ENCODE data around the gene NAALADL2. TPM values are rescaled to one million over a fixed set of nuclear protein-coding genes. Genes with fewer than 3 reads are reported as not detected.
"Not testable (repeated sequence)": the region's sequence is repeated elsewhere in the genome, so short reads cannot be mapped to it uniquely, and the experiment has no call there.

The NAALADL2 gene
- total RNA-seq, 1 donor from 2014 or later, result not detected

DNA sequence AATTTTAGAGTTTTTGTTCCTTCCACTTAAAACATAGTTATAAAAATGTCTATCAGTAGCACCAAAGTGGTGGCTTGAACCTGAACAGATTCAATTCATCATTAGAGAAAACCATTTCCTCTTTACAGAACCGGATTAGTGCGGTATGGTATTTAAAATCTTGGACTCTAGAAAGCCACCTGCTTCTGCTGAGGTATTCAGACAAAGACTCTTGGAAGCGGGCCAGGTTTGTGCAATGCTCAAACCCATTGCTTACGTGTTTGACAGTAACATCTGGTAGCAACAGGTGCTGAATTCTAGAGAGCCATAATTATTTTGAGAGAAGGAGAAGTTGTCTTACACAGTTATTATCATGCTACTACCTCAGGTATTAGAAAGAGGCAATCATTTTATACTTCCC, 290.5 kb downstream of the NAALADL2 start:
- Mint-ChIP-seq H3K36me3 (ENCODE audit: low read depth) (no peaks in the 10 kb centered on the region), H3K4me3 (no peak overlapping the region), H3K27me3 (ENCODE audit: insufficient read depth) (no peaks in the 10 kb centered on the region), H3K4me1 (ENCODE audit: low read depth) (no peaks in the 10 kb centered on the region), H3K9me3 (peaks cover 4% of the 10 kb centered on the region), H3K27ac (no peak overlapping the region)
- DNase-seq (ENCODE audit: low spot score), result no peak
- intact Hi-C loops (cut with micrococcal nuclease), result no loop called here

DNA sequence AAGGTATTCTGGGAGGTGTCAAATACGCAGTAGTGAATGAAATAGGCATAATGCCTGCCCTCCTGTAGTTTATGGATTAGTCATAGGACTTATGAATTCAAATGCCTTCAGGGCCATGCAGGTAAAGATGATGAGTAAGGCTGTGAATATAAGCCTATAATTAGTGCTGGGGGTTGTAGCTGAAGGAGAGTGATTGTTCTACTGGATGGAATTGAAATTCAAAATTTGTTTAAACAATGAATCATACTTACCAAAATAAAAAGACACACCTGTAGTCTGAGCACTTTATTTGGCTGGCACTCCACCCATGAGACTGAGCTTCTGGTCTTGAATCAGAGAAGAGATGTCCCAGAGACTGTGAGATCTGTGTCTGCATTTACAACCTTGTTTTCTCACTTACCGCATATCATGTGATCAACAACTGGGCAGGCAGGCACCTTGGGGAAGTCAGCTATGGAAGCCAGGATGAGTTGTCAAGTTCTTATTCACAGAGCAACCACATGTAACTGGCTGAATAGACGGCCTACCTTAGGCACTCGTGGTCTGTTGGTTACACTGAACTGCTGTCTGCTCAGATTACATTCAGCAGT, 291.8 kb downstream of the NAALADL2 start:
- H3K27me3 Mint-ChIP-seq (ENCODE audit: insufficient read depth), result no peaks in the 10 kb centered on the region
- H3K4me1 Mint-ChIP-seq (ENCODE audit: low read depth), result no peaks in the 10 kb centered on the region
- no peak for DNase-seq (ENCODE audit: low spot score)
- H3K36me3 Mint-ChIP-seq (ENCODE audit: low read depth), result no peaks in the 10 kb centered on the region
- no peak overlapping the region for H3K4me3 Mint-ChIP-seq
- peaks cover 4% of the 10 kb centered on the region for H3K9me3 Mint-ChIP-seq
- H3K27ac Mint-ChIP-seq, result no peak overlapping the region
- intact Hi-C loops (cut with micrococcal nuclease), result no loop called here

DNA sequence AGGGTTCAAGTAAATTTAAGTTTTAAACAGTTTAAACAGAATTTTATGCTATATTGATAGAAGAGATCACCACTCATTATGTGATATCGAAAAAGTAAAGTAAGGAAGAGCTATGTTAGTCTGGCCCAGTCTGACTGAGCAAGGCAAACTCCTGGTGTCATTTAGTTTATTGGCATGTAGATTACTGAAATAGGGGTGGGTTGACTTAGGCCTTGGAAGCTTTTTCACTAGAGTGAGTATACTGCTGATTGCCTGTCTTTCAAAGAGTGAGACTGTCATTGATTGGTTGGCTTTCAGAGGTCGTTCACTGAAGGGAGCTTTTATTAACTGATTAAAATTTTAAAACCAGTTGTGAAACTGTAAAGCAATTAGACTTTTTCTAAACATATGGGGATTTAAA, 294.5 kb downstream of the NAALADL2 start:
- H3K27me3 Mint-ChIP-seq (ENCODE audit: insufficient read depth), result no peaks in the 10 kb centered on the region
- no peaks in the 10 kb centered on the region for H3K9me3 Mint-ChIP-seq
- no peak overlapping the region for H3K4me3 Mint-ChIP-seq
- intact Hi-C loops (cut with micrococcal nuclease), result no loop called here
- H3K4me1 Mint-ChIP-seq (ENCODE audit: low read depth), result no peaks in the 10 kb centered on the region
- no peak overlapping the region for H3K27ac Mint-ChIP-seq
- no peak for DNase-seq (ENCODE audit: low spot score)
- no peaks in the 10 kb centered on the region for H3K36me3 Mint-ChIP-seq (ENCODE audit: low read depth)

DNA sequence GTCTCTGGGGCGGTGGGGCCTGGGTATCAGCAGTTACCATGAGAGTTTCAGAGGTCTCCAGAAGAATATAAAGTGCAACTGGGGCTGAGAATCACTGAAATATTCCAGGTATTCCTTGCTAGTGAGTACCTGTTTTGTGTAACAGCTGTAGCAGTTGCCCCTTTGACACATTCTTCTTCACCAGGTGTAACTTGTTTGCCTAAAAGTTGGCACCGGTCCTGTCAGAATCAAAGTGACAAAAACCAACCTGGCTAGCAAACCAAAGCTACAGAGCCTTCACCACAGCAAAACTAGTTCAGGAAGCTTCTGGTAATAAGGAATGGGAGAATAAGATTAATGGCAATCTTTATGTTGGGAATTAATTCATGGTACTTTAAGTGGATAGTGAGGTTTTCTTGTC, 296.0 kb downstream of the NAALADL2 start:
- Mint-ChIP-seq H3K36me3 (ENCODE audit: low read depth) (no peaks in the 10 kb centered on the region), H3K9me3 (no peaks in the 10 kb centered on the region), H3K4me3 (no peak overlapping the region), H3K4me1 (ENCODE audit: low read depth) (no peaks in the 10 kb centered on the region), H3K27me3 (ENCODE audit: insufficient read depth) (no peaks in the 10 kb centered on the region), H3K27ac (no peak overlapping the region)
- DNase-seq (ENCODE audit: low spot score), result no peak
- intact Hi-C loops (cut with micrococcal nuclease), result no loop called here

DNA sequence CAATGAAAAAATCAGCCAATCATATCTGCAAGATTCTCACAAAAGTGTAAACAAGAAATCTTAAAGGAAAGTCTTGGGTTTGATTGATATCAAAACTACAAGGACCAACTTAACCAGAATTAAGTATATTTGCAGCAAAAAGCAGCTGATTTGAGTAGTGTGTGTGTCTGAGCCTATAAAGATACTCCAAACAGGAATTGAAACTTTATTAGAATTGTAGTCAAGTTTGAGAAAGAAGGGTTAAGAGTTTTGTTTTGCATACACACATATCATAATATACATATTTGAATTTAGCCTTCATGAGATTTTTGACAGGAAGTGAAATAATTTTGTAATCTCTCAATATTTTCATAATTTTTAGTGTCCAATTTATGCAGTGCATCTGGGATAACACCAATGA, 300.1 kb downstream of the NAALADL2 start:
- no peak overlapping the region for H3K4me3 Mint-ChIP-seq
- intact Hi-C loops (cut with micrococcal nuclease), result no loop called here
- DNase-seq (ENCODE audit: low spot score), result no peak
- no peaks in the 10 kb centered on the region for H3K9me3 Mint-ChIP-seq
- H3K36me3 Mint-ChIP-seq (ENCODE audit: low read depth), result no peaks in the 10 kb centered on the region
- no peak overlapping the region for H3K27ac Mint-ChIP-seq
- no peaks in the 10 kb centered on the region for H3K4me1 Mint-ChIP-seq (ENCODE audit: low read depth)
- no peaks in the 10 kb centered on the region for H3K27me3 Mint-ChIP-seq (ENCODE audit: insufficient read depth)

DNA sequence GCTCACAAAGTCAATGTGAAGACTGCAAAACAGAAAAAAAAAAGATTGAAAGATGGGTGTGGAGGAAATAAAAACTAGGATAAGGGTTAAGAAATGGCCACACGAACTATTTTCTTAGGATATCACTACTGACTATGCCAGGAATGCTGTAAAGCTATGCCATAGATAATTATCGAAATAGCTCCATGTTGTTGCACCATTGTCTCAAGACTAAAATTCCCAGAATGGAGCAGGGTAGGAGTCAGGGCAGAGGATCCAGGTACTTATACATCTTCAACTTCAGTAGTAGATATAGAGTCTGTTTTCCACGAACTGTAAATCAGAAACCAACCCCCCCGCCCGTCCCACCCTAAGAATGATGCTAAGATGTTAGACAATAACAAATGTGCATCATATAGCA, 302.2 kb downstream of the NAALADL2 start:
- Mint-ChIP-seq H3K27ac (no peak overlapping the region), H3K27me3 (ENCODE audit: insufficient read depth) (no peaks in the 10 kb centered on the region), H3K36me3 (ENCODE audit: low read depth) (no peaks in the 10 kb centered on the region), H3K4me1 (ENCODE audit: low read depth) (no peaks in the 10 kb centered on the region), H3K4me3 (no peak overlapping the region), H3K9me3 (no peaks in the 10 kb centered on the region)
- DNase-seq (ENCODE audit: low spot score), result no peak
- intact Hi-C loops (cut with micrococcal nuclease), result no loop called here

DNA sequence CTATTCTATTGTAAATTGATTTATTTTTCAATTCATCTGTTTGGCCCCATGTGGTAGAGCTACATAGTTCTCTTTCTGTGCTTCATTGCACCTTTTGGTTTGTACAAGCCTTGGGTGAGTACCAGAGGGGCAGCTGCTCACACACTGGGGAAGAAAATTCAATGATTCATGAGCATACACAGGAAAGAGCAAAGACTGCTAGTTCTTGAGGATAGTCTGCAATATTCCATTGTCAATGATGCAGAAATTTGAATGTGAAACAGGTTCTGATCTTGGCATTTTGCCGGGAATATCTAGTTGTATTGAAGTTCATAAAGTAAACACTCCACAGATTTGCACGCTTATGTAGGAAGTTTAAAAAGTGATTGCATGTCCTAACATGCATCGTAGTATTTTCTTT, 304.6 kb downstream of the NAALADL2 start:
- DNase-seq (ENCODE audit: low spot score), result no peak
- intact Hi-C loops (cut with micrococcal nuclease), result no loop called here
- Mint-ChIP-seq H3K4me1 (ENCODE audit: low read depth) (no peaks in the 10 kb centered on the region), H3K27me3 (ENCODE audit: insufficient read depth) (no peaks in the 10 kb centered on the region), H3K36me3 (ENCODE audit: low read depth) (no peaks in the 10 kb centered on the region), H3K27ac (no peak overlapping the region), H3K4me3 (no peak overlapping the region), H3K9me3 (no peaks in the 10 kb centered on the region)

DNA sequence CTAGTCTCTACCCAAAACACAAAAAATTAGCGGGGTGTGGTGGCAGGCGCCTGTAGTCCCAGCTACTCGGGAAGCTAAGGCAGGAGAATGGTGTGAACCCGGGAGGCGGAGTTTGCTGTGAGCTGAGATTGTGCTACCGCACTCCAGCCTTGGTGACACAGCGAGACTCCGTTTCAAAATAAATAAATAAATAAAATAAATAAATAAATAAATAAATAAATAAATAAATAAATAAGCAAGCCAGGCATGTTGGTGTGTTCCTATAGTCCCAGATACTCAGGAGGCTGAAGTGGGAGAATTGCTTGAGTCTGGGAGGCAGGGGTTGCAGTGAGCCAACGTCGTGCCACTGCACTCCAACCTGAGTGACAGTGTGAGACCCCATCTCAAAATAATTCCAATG, 314.0 kb downstream of the NAALADL2 start:
- H3K36me3 Mint-ChIP-seq (ENCODE audit: low read depth); H3K27me3 Mint-ChIP-seq (ENCODE audit: insufficient read depth); DNase-seq (ENCODE audit: low spot score); H3K4me3 Mint-ChIP-seq; intact Hi-C loops (cut with micrococcal nuclease); H3K4me1 Mint-ChIP-seq (ENCODE audit: low read depth); H3K27ac Mint-ChIP-seq; H3K9me3 Mint-ChIP-seq: not testable (repeated sequence)

DNA sequence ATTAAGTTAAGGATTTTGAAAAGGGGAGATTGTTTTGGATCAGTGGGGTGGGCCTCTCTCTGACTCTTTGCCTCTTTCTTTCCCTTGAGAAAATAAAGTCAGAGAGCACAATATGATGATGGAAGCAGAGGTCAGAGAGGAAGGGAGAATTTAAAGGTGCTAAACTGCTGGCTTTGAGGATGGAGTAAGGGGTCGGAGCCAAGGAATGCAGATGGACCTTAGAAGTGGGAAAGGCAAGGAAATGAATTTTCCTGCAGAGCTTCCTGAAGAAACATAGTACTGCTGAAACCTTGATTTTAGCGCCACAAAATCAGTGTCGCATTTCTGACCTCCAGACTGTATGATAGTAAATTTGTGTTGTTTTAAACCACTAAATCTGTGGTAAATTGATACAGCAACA, 317.4 kb downstream of the NAALADL2 start:
- Mint-ChIP-seq H3K4me3 (no peak overlapping the region), H3K27me3 (ENCODE audit: insufficient read depth) (no peaks in the 10 kb centered on the region), H3K27ac (no peak overlapping the region), H3K36me3 (ENCODE audit: low read depth) (no peaks in the 10 kb centered on the region), H3K4me1 (ENCODE audit: low read depth) (no peaks in the 10 kb centered on the region), H3K9me3 (no peaks in the 10 kb centered on the region)
- no peak for DNase-seq (ENCODE audit: low spot score)
- intact Hi-C loops (cut with micrococcal nuclease), result no loop called here

DNA sequence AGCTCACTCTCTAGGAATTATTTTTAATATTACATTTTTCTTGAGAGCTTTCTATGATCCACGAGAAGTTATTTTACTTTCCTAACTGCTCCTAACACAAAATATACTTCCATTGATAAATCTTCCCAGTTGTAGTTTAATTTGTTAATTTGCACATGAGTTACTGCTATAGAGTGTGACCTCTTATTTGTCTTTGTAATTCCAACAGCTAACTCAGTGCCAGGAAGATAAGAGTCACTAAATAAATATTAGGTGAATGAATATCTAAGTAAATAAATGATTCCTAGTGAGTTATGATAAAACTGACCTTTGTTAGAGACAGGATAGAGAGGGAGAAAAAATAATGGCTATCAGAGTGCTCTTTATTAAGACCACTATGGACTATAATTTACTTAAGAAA, 319.9 kb downstream of the NAALADL2 start:
- Mint-ChIP-seq H3K9me3 (no peaks in the 10 kb centered on the region), H3K27me3 (ENCODE audit: insufficient read depth) (no peaks in the 10 kb centered on the region), H3K4me1 (ENCODE audit: low read depth) (no peaks in the 10 kb centered on the region), H3K36me3 (ENCODE audit: low read depth) (no peaks in the 10 kb centered on the region), H3K27ac (no peak overlapping the region), H3K4me3 (no peak overlapping the region)
- no peak for DNase-seq (ENCODE audit: low spot score)
- intact Hi-C loops (cut with micrococcal nuclease), result no loop called here

DNA sequence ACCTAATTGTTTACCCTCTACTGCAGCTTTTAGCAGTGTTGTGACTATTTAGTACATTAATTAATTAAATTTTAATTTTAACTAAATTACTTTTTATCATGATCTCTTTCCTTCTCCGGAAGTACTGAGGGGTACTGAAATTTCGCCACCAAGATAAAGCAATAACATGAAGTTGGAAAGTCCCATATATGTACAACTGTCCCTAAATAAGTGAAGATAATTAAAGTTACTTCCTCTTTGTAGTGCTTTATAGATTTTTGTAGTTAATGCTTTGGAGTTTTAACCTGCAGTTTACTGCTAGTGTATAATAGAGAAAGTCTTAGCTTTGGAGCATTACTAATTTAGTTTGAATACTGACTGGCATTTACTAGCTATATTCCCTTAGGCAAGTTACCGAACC, 325.3 kb downstream of the NAALADL2 start:
- intact Hi-C loops (cut with micrococcal nuclease), result no loop called here
- H3K36me3 Mint-ChIP-seq (ENCODE audit: low read depth), result no peaks in the 10 kb centered on the region
- H3K4me3 Mint-ChIP-seq, result no peak overlapping the region
- no peak for DNase-seq (ENCODE audit: low spot score)
- no peaks in the 10 kb centered on the region for H3K27me3 Mint-ChIP-seq (ENCODE audit: insufficient read depth)
- H3K27ac Mint-ChIP-seq, result no peak overlapping the region
- H3K9me3 Mint-ChIP-seq, result no peaks in the 10 kb centered on the region
- H3K4me1 Mint-ChIP-seq (ENCODE audit: low read depth), result no peaks in the 10 kb centered on the region

DNA sequence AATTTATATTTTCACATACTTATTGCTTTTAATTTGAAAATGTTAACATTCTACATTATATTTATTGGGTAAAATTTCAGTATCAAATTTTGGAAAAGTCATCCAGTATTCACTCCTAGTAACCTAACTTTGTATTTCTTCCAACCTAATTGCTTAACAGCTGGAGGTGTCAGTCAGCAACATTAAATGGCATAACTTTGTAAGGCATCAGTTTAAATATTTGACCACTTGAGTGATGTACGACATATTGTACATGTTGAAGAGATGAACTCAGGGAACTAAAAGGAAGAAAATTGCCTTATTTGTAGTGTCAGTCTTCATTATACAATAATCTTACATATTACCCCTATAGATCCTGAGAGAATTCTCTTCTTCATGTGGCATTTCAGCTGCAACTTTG, 326.8 kb downstream of the NAALADL2 start:
- no peak overlapping the region for H3K4me3 Mint-ChIP-seq
- no peaks in the 10 kb centered on the region for H3K4me1 Mint-ChIP-seq (ENCODE audit: low read depth)
- H3K36me3 Mint-ChIP-seq (ENCODE audit: low read depth), result no peaks in the 10 kb centered on the region
- no peaks in the 10 kb centered on the region for H3K27me3 Mint-ChIP-seq (ENCODE audit: insufficient read depth)
- H3K27ac Mint-ChIP-seq, result no peak overlapping the region
- H3K9me3 Mint-ChIP-seq, result peaks cover 5% of the 10 kb centered on the region
- DNase-seq (ENCODE audit: low spot score), result no peak
- intact Hi-C loops (cut with micrococcal nuclease), result no loop called here

DNA sequence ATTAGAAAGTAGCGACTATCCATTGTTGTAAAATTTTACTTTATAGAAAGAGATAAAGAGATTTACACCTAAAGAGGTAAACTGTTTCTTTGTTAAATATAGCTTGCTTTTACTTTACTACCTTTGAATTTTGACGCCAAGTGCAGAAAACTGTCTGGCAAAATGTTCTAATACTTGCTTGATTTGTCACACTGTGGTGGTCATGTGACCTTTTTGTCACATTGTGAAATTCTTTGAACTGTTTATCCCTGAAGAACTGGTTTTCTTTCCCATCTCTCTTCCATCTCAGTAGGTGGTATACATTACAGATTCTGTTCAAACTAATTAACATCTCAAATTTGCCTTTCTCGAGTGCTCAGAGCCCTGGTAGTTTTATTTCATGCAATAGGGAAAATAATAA, 327.4 kb downstream of the NAALADL2 start:
- intact Hi-C loops (cut with micrococcal nuclease), result no loop called here
- Mint-ChIP-seq H3K27ac (no peak overlapping the region), H3K9me3 (peaks cover 9% of the 10 kb centered on the region), H3K4me1 (ENCODE audit: low read depth) (no peaks in the 10 kb centered on the region), H3K36me3 (ENCODE audit: low read depth) (no peaks in the 10 kb centered on the region), H3K27me3 (ENCODE audit: insufficient read depth) (no peaks in the 10 kb centered on the region), H3K4me3 (no peak overlapping the region)
- no peak for DNase-seq (ENCODE audit: low spot score)

DNA sequence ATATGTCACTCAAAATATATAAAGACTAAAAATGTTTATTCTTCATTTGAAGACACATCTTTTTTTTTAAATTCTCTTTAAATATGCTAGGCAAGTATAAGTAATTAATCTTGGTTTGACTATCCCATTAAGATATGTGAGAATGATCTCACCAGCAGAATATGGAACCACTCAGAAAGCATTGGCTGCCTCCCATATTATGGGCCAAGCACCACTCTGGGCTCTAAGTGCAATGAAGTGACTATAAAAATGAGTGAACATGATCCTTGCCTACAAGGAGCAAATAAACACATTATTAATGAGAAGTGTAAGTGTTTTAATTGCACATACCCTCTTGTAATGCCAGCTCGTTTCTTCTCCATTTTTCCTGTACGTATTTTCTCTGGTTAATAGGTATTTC, 328.5 kb downstream of the NAALADL2 start:
- Mint-ChIP-seq H3K4me3 (no peak overlapping the region), H3K36me3 (ENCODE audit: low read depth) (no peaks in the 10 kb centered on the region), H3K27ac (no peak overlapping the region), H3K27me3 (ENCODE audit: insufficient read depth) (no peaks in the 10 kb centered on the region), H3K4me1 (ENCODE audit: low read depth) (no peaks in the 10 kb centered on the region), H3K9me3 (peaks cover 9% of the 10 kb centered on the region)
- DNase-seq (ENCODE audit: low spot score), result no peak
- intact Hi-C loops (cut with micrococcal nuclease), result no loop called here
